CD4-positive, alpha-beta T cell treated with Interleukin-17A for 1 hour (primary cell): ENCODE measurements around the gene CD274.

Experiments
- DNase-seq: peaks from one replicate; pipeline ENCODE4 v3.0.0-alpha.2; 2020

Gene CD274

DNA sequence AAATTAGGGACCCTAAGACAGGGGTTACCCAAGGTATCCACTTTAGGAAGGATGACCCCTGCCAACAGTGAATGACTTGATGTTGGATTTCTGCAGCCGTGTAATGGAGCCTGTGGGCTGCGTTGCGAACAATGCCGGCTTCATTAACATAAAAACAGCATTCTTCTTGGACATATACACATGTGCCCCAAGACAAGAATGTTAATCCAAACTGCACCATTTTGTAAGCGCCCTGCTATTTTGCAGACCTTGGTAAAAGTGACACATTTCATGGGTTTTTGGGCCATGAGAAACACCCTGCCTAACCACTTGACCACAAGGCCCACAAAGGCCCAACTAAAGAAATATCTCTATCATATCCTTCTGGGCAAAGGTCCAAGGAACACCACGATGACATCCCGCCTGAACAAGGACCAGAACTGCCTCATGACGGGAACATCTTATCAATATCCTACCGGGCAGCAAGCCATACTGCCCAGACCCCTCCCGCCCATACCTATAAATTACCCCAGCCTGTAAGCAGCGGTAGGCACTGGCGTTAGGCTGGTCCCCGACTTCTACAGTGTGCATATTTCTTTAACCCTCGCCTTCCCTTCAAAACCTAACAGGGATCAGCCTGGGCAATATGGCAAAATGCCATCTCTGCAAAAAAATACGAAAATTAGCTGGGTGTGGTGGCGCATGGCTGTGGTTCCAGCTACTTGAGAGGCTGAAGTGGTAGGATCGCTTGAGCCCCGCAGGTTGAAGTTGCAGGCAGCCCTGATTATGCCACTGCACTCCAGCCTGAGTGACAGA, 50.3 kb downstream of the CD274 start:
- no peak for DNase-seq

DNA sequence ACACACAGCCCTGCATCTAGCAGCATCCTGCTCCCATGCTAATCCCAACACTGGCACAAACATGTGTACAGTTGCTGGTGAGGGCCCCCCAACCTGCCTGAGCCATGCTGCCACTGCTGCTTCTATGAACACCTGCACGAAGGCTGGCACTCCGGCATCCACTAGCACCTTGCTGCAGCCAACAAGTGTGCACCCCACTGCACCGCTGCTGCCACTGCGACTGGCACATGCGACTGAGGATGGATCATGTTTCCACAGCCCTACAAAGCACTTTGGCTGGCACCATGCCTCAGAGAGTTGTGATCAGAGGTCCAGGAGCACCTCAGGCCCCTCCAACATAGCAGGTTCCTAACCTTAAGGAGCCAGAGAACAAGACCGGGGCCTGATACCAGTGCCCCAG, 52.2 kb downstream of the CD274 start:
- no peak for DNase-seq

DNA sequence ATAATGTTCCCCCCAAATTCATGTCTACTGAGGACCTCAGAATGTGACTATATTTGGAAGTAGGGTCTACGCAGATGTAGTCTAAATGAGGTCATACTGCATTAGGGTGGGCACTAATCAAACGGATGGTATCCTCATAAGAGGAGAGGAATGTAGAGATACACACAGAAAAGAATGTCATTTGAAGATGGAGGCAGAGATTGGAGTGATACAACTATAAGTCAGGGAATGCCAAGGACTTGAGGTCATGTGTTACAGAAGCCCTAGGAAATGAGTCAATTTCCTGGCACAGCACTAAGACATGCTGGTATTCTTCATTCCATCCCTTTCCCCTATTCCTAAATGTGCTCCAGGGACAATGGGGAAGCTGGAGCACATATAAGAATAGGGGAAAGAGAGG, 59.2 kb downstream of the CD274 start:
- DNase-seq: no peak

DNA sequence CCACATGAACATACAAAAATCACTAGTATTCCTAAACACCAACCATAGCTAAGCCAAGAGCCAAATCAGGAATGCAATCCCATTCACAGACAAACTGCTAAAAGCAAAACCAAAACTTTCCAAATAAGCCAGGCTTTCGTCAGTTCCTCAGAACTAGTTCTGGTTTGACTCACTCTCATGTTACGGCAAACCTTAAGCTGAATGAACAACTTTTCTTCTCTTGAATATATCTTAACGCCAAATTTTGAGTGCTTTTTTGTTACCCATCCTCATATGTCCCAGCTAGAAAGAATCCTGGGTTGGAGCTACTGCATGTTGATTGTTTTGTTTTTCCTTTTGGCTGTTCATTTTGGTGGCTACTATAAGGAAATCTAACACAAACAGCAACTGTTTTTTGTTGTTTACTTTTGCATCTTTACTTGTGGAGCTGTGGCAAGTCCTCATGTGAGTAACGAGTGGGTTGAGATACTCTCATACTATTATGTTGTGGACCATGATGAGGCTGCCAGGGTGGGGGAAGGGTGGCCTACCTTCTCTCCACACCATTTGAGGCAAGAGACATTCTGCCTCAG, 60.1 kb downstream of the CD274 start, which contains the start of gene PDCD1LG2:
PDCD1LG2 (plus strand) TSS at position 172 of the 572 bp plus-strand sequence. CDS start 12,016 bp downstream, outside the sequence.
- peak; percentile 43 for DNase-seq

DNA sequence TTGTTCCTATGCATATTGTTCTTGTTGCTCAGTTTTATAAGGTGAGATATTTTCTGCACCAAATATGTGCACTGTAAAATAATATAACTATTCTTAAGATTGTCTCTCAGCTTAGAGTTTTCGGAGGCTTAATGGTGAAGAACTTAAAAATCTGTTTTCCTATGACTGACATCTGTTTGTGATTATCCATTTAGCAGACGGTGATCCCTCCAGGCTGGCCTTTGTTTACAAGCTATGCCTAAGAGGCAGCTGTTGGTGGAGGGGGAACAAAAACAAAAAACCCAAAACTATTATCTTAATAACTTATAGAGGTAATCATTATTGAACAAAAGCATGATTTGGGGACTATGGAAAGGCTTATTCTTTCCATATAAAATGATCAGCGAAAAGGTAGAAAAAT, 60.6 kb downstream of the CD274 start:
- DNase-seq: no peak

DNA sequence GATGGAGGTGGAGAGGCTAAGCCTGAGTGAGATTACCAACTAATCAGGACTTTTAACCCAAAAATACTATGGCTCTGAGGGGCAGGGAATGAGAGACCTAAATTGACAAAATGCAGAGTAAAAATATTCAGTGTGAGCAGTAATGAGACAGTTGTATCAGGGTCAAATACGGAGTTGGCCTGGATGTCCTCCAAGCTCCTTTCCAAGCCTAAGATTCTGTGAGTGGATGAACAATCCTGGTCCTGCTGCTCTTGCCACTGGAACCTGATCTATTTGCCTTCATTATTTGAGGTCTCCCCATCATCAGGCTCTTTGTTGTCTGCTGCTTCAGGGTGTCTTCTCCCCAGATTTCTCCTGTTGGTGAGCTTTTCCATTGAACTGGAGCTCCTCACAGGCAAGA, 61.1 kb downstream of the CD274 start:
- DNase-seq: no peak

DNA sequence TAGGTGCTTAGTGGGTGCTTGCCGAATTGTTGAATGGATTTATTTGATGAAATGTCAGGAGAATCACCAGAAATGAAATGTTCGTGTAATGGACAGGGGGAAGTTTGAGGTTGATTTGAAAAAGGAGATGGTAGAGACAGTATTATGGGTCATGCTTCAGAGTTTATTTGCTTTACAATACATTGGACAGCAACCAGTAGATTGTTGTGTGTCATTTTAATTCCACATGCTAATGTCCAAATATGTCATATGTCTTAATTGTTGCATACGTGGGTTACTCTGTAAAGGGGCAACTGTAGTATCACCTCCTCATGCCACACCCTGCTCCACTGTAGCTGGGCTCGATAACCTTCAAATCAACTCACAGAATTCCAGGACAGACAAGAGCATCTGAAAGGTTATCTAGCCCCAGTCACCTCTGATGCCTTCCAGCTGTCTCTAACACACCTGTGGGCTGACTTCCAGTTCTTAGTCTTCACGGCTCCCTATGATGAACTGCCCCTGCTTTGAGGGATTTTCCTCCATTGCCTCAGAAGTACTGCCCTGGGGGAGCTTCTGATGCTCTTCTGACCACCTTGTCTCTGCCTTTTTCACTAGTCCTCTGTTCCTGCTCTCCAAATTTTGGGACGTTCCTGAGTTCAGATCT, 61.7 kb downstream of the CD274 start:
- DNase-seq: no peak

DNA sequence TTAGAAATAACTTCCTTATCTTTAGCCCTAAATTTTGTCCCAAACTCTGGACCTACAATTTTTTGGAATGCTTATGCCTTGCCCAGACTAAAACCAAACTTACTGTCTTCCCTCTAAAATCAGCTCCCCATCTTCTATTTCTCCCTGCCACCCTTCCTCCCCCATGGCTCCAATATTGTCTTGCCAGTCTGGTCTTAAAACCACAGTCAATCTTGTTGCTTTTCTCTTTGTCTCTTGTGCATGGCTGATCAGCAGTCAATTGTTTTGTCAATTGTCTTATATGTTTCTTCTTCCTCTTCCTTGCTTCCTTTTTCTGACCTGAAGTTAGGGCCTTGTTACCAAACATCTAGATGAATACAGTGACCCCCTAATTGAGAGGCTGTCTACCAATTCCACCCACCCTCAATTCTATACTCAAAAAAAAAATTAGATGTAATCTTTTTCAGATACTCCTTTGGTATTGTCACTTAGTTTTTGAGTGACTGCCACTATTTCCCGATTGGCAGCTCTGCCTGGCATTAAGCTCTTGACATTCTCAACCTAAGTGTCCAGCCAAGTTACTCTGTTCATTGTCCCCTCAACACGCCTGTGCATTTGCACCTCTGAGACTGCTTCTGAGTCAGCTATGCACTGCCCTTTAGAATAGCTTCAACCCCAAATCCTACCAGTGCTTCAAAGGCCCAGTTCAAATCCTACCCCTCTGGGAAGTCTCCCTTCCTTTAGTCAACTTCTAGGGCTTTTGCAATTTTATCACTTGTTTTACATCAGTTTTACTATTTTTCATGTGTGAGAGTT, 62.5 kb downstream of the CD274 start:
- DNase-seq: no peak

DNA sequence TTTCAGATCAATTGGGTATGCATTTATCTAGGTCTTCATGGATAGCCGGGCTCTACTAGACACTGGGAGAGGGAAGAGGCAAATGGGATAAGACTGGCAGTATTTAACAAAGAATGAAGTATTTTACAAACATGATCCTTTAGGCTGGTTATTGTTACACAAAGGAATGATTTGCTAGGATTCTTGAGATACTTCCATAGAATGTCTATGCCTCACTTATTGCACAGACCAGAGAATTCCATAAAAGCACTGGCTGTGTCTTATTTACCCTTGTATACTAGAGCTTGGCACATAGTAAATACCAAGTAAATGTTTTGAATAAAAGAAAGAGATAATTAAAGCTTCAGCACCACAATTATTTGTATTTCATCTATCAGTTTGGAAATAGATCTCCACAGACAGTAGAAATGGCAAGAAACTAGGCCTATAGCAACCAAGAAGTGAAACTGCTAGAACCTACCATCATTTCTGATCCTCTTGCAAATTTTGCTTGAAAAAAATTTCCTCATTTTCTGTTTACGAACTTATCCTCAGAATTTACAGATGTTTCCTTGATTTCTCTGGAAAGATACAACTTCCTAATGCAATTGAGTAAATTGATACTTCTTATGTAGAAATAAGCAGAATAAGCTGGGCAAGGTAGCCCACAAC, 63.7 kb downstream of the CD274 start:
- no peak for DNase-seq

DNA sequence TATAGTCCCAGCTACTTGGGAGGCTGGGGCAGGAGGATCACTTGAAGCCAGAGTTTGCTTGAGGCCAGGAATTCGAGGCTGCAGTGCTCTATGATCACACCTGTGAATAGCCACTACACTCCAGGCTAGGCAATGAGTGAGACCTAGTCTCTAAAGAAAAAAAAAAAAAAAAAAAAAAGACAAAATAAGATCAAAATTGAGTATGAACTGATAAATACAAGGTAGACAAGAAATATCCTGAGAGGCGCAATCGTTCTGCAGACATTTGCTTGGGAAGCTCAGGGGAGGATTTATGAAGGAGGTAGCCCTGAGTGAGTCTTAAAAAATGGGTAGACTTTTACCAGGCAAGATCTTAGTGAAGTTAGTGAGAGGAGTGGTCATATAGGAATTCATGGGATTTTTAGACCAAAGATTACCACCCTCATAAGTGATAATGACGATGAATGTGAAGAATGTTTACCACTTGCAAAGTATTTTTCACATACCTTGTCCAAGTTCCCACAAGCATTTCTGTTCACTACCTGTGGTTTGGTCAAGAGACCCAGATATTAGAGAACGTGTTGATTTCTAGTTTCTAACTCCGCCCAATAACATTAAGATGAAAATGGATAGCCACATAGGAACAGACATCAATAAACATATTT, 64.4 kb downstream of the CD274 start:
- DNase-seq: no peak

DNA sequence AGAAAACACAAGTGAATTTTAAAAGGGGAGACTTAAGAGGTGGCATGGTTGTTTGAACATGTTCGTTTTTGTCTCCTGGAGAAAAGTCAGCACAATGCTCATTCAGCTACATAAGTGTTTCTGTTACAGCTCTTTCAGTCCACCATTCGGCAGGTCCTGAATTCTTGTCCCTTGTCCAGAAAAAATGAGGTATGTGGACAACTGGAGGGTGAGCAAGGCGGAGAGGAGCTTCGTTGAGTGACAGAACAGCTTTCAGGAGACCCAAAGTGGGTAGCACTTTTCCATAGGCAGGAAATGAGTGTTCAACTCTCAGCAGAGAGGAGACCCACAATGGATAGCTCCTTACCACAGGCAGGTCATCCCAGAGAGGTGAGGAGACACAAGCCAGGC, 64.9 kb downstream of the CD274 start:
- no peak for DNase-seq

DNA sequence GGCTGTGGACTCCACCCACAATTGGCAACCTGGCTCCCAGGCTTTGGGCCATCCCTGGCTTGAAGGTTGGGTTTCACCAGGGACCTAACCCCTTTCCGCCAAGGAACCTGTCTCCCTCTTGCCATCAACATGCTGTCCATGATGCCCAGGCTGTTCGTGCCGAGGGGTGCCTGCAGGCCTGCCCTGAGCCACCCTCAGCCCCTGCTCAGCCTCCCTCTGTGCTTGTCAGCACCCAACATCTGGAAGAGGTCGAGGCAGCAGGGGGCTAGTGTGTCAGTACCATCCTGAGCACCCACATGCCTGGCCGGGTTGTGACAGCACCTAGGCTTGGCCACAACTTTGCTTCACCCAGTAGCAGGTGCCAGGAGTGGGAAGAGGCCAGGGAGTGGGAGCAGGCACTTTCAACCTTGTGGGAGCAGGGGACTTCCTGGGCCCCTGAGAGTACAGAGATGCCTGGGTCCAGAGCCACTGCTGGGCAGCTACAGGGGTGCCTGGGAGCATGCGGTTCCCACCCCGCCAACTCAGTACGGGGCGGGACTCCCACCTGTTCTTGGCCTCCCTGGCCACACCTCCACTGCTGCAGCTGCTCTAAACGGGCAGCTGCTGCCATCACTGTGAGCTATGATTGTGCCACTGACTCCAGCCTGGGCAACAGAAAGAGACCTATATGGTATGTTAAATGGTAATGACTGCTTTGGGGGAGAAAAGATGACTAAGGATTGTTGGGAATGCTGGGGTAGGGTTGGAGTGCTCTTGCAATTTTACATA, 66.3 kb downstream of the CD274 start:
- DNase-seq: no peak

DNA sequence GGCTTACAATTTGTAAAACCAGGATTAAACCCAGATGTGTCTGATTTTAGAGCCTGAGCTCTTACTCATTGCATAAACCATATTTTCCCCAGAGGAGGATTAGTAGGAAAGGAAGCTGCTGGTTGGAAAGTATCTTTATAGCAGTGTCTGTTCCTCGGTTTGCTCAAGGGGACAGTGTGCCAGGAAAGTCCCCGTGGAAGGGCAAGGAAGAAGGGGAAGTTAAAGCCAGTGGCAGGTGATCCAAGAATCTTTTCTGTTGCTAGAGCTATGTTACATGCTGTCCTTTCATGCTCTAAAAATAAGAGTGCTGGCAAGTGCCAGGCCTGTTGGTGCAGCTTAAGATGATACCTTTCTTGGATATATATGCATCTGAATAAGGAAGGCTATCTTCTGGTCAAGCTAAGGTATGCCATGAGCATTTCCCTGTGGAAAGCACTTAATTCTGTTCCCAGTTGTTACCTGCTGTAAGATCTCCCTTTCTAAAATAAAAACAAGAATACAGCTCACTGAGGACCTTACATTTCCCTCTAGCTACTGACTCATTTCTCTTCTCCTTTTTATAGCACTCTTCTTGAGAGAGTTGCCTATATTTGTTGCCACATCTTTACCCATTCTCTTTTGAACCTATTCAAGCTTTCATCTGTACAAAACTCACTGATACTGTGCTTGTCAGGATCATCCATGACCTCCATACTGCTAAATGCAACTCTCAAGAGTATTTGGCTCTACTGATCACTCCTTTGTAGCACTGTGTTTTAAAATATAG, 68.0 kb downstream of the CD274 start:
- DNase-seq: no peak

DNA sequence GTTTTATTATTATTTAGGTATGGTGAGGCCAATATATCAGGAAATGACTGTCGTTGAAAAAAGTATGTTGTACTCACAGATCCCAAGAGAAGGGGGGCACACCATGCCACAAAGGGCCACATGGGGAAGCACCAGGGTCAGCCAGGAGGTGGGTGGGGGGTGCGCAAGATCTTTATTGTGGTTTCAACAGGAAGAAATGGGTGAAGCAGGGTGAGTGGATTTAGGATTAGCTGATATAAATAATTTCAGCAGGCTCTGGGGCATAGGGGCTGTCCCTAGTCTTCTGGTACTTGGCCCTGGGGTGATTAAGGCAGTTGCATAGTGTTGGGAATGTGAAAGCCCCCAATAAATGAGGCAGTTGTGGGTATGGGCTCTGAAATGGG, 68.6 kb downstream of the CD274 start:
- DNase-seq: no peak
